Endothelial cell (in vitro differentiated cells): ENCODE data around the gene TENM4. TPM values are rescaled to one million over a fixed set of nuclear protein-coding genes. Genes with fewer than 3 reads are reported as not detected.

ENCODE experiments used
- DNase-seq: peaks from one replicate; pipeline ENCODE4 v3.0.0; 2021; ENCODE audit warnings: low spot score
- H3K27ac Mint-ChIP-seq: one replicate; pipeline ENCODE4 v1.8.0; 2021; ENCODE audit warnings: mixed read lengths, inconsistent platforms; ENCODE audit not compliant: unreplicated experiment
- H3K27me3 Mint-ChIP-seq: one replicate; pipeline ENCODE4 v1.8.0; 2021; ENCODE audit warnings: mild to moderate bottlenecking, moderate library complexity, mixed read lengths, inconsistent platforms; ENCODE audit not compliant: unreplicated experiment
- H3K36me3 Mint-ChIP-seq: one replicate; pipeline ENCODE4 v1.8.0; 2021; ENCODE audit warnings: mild to moderate bottlenecking, low read depth, mixed read lengths, inconsistent platforms; ENCODE audit not compliant: unreplicated experiment
- H3K4me1 Mint-ChIP-seq: one replicate; pipeline ENCODE4 v1.8.0; 2021; ENCODE audit warnings: mild to moderate bottlenecking, mixed read lengths, inconsistent platforms; ENCODE audit not compliant: unreplicated experiment
- H3K4me3 Mint-ChIP-seq: one replicate; pipeline ENCODE4 v1.8.0; 2021; ENCODE audit warnings: mild to moderate bottlenecking, mixed read lengths, inconsistent platforms; ENCODE audit not compliant: unreplicated experiment
- H3K9me3 Mint-ChIP-seq: one replicate; pipeline ENCODE4 v1.8.0; 2021; ENCODE audit warnings: mixed read lengths, inconsistent platforms; ENCODE audit not compliant: unreplicated experiment
- CTCF ChIP-seq: fragments of 200-600 bp; sonication (generic); IDR thresholded peaks from one replicate; pipeline ENCODE4 v1.5.0; 2021; ENCODE audit warnings: antibody characterized with exemption; ENCODE audit not compliant: unreplicated experiment
- total RNA-seq: library from RNA; stranded (reverse); fragmentation: NEBNext Ultra II Directional; extraction: Animal tissue kit (Norgen Biotek cat#: 25700); gene quantifications from one replicate; pipeline ENCODE4 v1.2.1, GENCODE V29; 2021; ENCODE audit not compliant: unreplicated experiment

TENM4 gene
- total RNA-seq, 1 donor from 2014 or later = 1.8 TPM

- no peaks in the 10 kb centered on the region for H3K9me3 Mint-ChIP-seq
- H3K4me3 Mint-ChIP-seq = no peak overlapping the region
- H3K4me1 Mint-ChIP-seq = no peaks in the 10 kb centered on the region
- DNase-seq = no peak
- no peak overlapping the region for H3K27ac Mint-ChIP-seq
- no peaks in the 10 kb centered on the region for H3K36me3 Mint-ChIP-seq
- TF ChIP-seq CTCF = no peak
- H3K27me3 Mint-ChIP-seq = no peaks in the 10 kb centered on the region
Observed at GRCh38 chr11:78696177-78696576, 744.7 kb downstream of the TENM4 start.

- Mint-ChIP-seq H3K4me1 (peaks cover 3% of the 10 kb centered on the region), H3K27me3 (no peaks in the 10 kb centered on the region), H3K36me3 (no peaks in the 10 kb centered on the region), H3K4me3 (no peak overlapping the region), H3K9me3 (no peaks in the 10 kb centered on the region), H3K27ac (no peak overlapping the region)
- no peak for DNase-seq
- no peak for TF ChIP-seq CTCF
Observed at GRCh38 chr11:78694152-78694551, 746.7 kb downstream of the TENM4 start.

GRCh38 chr11:78691215-78691614, 749.6 kb downstream of the TENM4 start:
- no peak for DNase-seq
- no peaks in the 10 kb centered on the region for H3K36me3 Mint-ChIP-seq
- TF ChIP-seq CTCF = no peak
- peaks cover 3% of the 10 kb centered on the region for H3K4me1 Mint-ChIP-seq
- no peak overlapping the region for H3K27ac Mint-ChIP-seq
- H3K9me3 Mint-ChIP-seq = no peaks in the 10 kb centered on the region
- no peak overlapping the region for H3K4me3 Mint-ChIP-seq
- no peaks in the 10 kb centered on the region for H3K27me3 Mint-ChIP-seq

GRCh38 chr11:78690352-78690987, 750.4 kb downstream of the TENM4 start:
- no peaks in the 10 kb centered on the region for H3K27me3 Mint-ChIP-seq
- no peak for TF ChIP-seq CTCF
- H3K36me3 Mint-ChIP-seq = no peaks in the 10 kb centered on the region
- no peak overlapping the region for H3K4me3 Mint-ChIP-seq
- no peaks in the 10 kb centered on the region for H3K9me3 Mint-ChIP-seq
- peaks cover 3% of the 10 kb centered on the region for H3K4me1 Mint-ChIP-seq
- DNase-seq = no peak
- H3K27ac Mint-ChIP-seq = no peak overlapping the region

- no peak overlapping the region for H3K4me3 Mint-ChIP-seq
- no peak for TF ChIP-seq CTCF
- no peaks in the 10 kb centered on the region for H3K27me3 Mint-ChIP-seq
- H3K36me3 Mint-ChIP-seq = no peaks in the 10 kb centered on the region
- no peak overlapping the region for H3K27ac Mint-ChIP-seq
- no peak for DNase-seq
- H3K9me3 Mint-ChIP-seq = no peaks in the 10 kb centered on the region
- H3K4me1 Mint-ChIP-seq = peaks cover 3% of the 10 kb centered on the region
Observed at GRCh38 chr11:78689585-78690153, 751.2 kb downstream of the TENM4 start.
